Tibial artery (tissue), 4 donors: ENCODE measurements around the gene TAS2R7.
"Not testable (repeated sequence)": the region's sequence is repeated elsewhere in the genome, so short reads cannot be mapped to it uniquely, and the experiment has no call there.

Source experiments
- DNase-seq, 2 donors: peaks; one replicate each; pipeline ENCODE4 v3.0.0-alpha.2; 2019
- H3K27ac ChIP-seq, 2 donors: fragments of 200-600 bp; sonication (generic) in 1 of 2; 1 replicate in 1 of 2; 2 replicates in 1 of 2; pipeline ENCODE4 v1.5.1; 2018 to 2019; ENCODE audit warnings: mild to moderate bottlenecking in 1 of 2
- H3K27me3 ChIP-seq, 2 donors: fragments of 200-600 bp; sonication (generic) in 1 of 2; one replicate each; pipeline versions ENCODE4 v1.5.1 to v1.6.0; 2016 to 2019
- H3K36me3 ChIP-seq, 3 donors: fragments of 200-600 bp; sonication (generic) in 2 of 3; one replicate each; pipeline ENCODE4 v1.5.1; 2016 to 2019; ENCODE audit warnings: mild to moderate bottlenecking in 2 of 3
- H3K4me1 ChIP-seq, 4 donors: fragments of 200-600 bp; sonication (generic) in 2 of 4; 1 replicate in 3 of 4; 2 replicates in 1 of 4; pipeline ENCODE4 v1.5.1; 2016 to 2019
- H3K4me3 ChIP-seq, 2 donors: fragments of 200-600 bp; sonication (generic) in 1 of 2; 1 replicate in 1 of 2; 2 replicates in 1 of 2; pipeline ENCODE4 v1.5.1; 2018 to 2019; ENCODE audit warnings: mild to moderate bottlenecking in 2 of 2
- H3K9me3 ChIP-seq, 3 donors: fragments of 200-600 bp; sonication (generic) in 1 of 3; one replicate each; pipeline ENCODE4 v1.5.1; 2016 to 2019
- intact Hi-C: fragments of 100-400 bp; cut with DNase I; formaldehyde crosslinking; loops from one replicate; pipeline ENCODE4 v1.15.0; 2023; ENCODE audit warnings: low total_unique reads
- TF ChIP-seq, protein P1 (sequence below), 2 experiments: fragments of 200-600 bp in 1 of 2; fragments of 450-650 bp in 1 of 2; IDR thresholded peaks; one replicate each; pipeline ENCODE4 v1.5.1; 2017 to 2019; ENCODE audit warnings: antibody characterized with exemption in 2 of 2, mild to moderate bottlenecking in 1 of 2, moderate library complexity in 1 of 2

The TAS2R7 gene

DNA sequence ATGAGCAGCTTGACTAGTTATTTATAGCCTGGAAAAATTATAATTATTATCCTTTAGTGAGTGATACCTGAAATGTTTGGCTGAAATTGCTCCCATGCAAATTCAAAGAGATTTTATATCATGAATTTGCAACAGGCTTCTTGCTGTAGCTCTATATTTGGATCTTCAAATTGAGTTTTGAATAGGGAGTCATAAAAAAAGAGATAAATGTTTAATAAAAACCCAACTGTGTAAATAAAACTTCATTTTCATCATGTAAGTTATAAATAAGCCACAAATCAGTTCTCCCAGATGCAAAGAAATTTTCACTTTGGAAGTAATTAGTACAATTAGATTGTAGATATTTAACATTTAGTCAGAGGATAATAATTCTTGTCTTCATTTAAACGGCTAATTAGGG lies 4.8 kb upstream of the TAS2R7 start, which contains the start of gene TAS2R8:
TSS of gene TAS2R8 (minus strand) at position 101 of the 400 bp plus-strand sequence. CDS start 306 bp downstream, outside the sequence.
- Histone ChIP-seq H3K36me3 (no peaks in the 10 kb centered on the region), H3K4me1 (no peaks in the 10 kb centered on the region), H3K9me3 (no peaks in the 10 kb centered on the region), H3K27ac (no peak within 1 kb of the TSS), H3K4me3 (no peak within 1 kb of the TSS), H3K27me3 (no peaks in the 10 kb centered on the region)
- TF ChIP-seq, protein P1, sequence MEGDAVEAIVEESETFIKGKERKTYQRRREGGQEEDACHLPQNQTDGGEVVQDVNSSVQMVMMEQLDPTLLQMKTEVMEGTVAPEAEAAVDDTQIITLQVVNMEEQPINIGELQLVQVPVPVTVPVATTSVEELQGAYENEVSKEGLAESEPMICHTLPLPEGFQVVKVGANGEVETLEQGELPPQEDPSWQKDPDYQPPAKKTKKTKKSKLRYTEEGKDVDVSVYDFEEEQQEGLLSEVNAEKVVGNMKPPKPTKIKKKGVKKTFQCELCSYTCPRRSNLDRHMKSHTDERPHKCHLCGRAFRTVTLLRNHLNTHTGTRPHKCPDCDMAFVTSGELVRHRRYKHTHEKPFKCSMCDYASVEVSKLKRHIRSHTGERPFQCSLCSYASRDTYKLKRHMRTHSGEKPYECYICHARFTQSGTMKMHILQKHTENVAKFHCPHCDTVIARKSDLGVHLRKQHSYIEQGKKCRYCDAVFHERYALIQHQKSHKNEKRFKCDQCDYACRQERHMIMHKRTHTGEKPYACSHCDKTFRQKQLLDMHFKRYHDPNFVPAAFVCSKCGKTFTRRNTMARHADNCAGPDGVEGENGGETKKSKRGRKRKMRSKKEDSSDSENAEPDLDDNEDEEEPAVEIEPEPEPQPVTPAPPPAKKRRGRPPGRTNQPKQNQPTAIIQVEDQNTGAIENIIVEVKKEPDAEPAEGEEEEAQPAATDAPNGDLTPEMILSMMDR (IDR thresholded peaks at IDR 0.05), result no peak
- intact Hi-C loops, result no loop called here
- DNase-seq, result no peak

DNA sequence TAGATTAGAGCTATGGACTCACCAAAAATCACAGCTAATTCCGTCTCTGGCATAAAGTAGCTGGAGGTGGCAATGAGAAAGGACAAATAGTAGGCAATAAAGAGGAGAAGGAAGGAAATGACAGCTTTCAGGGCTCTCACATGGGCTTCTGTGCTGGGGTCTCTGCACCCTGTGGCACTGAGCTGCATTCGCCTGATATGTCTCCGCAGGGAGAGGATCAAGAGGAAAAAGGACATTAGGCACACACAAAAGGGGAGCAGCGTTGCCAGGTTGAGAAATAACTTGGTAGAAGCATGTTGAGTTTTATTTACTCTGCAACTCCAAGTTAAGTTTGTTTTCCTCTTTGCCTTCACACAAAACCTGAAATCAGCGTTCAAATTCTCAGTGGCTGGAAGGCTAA lies 686 bp downstream of the TAS2R7 start:
- no peak for DNase-seq
- TF ChIP-seq, protein P1 (IDR thresholded peaks at IDR 0.05), result no peak
- Histone ChIP-seq H3K27ac (no peak overlapping the region), H3K36me3 (no peaks in the 10 kb centered on the region), H3K4me1 (no peaks in the 10 kb centered on the region), H3K27me3 (no peaks in the 10 kb centered on the region), H3K9me3 (no peaks in the 10 kb centered on the region), H3K4me3 (no peak overlapping the region)
- intact Hi-C loops, result no loop called here

DNA sequence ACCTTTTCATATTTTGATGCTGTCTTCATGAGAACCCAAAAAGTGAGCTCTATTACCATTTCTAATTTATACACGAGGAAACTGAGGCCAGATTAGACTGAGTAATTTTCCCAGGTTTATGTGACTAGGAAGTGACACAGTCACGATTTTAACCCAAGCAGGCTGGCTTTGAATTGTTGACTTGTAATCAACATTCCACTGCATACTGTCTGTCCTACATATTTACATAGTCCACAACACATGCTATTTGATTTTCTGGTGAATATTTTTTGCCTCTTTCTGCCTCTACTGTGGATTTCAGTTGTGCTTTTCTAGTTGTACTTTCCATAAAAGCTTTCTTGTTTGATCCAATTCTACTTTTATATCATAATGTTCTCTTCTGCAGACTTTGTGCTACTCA lies 8.2 kb downstream of the TAS2R7 start:
- H3K27ac ChIP-seq, result no peak overlapping the region
- intact Hi-C loops, result no loop called here

DNA sequence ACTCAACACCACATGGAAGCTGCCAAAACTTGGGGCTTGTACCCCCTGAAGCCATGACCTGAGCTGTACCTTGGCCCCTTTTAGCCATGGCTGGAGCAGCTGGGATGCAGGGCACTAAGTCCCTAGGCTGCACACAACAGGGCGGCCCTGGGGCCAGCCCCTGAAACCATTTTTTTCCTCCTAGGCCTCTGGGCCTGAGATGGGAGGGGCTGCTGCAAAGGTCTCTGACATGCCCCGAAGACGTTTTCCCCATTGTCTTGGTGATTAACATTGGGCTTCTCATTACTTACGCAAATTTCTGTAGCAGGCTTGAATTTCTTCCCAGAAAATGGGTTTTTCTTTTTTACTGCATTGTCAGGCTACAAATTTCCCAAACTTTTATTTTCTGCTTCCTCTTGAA lies 10.7 kb downstream of the TAS2R7 start:
- intact Hi-C loops, DNase-seq, H3K4me1 ChIP-seq, H3K27me3 ChIP-seq, H3K9me3 ChIP-seq, H3K27ac ChIP-seq, H3K4me3 ChIP-seq, H3K36me3 ChIP-seq: not testable (repeated sequence)

More for the DNA sequence above, 8.2 kb downstream of the TAS2R7 start:
- no peaks in the 10 kb centered on the region for H3K9me3 ChIP-seq
- no peak overlapping the region for H3K4me3 ChIP-seq
- no peaks in the 10 kb centered on the region for H3K36me3 ChIP-seq
- H3K27me3 ChIP-seq, result no peaks in the 10 kb centered on the region
- no peak for DNase-seq
- TF ChIP-seq, protein P1 (IDR thresholded peaks at IDR 0.05), result no peak
- H3K4me1 ChIP-seq, result no peaks in the 10 kb centered on the region

DNA sequence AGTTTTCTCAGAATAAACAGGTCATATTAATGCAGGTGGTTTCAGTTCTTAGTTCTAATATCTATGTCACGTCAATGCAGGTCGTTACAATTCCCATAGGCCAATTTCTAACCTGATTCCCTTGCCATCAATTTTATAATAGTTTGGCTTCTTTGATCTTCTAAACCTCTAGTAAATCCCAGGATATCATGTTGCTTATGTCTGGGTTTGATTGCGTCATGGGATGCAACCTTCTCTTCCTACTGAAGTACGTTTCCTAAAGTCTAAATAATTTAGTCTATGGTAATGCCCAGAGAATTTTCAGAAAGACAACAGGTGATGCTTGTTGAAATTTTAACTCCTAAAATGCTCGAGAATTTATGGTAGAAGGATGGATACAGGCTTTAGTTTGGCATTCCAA lies 19.2 kb downstream of the TAS2R7 start:
- Histone ChIP-seq H3K9me3 (no peaks in the 10 kb centered on the region), H3K27me3 (no peaks in the 10 kb centered on the region), H3K4me3 (no peak overlapping the region), H3K36me3 (no peaks in the 10 kb centered on the region), H3K4me1 (no peaks in the 10 kb centered on the region), H3K27ac (no peak overlapping the region)
- DNase-seq, result no peak
- intact Hi-C loops, result no loop called here
- TF ChIP-seq, protein P1 (IDR thresholded peaks at IDR 0.05), result no peak

DNA sequence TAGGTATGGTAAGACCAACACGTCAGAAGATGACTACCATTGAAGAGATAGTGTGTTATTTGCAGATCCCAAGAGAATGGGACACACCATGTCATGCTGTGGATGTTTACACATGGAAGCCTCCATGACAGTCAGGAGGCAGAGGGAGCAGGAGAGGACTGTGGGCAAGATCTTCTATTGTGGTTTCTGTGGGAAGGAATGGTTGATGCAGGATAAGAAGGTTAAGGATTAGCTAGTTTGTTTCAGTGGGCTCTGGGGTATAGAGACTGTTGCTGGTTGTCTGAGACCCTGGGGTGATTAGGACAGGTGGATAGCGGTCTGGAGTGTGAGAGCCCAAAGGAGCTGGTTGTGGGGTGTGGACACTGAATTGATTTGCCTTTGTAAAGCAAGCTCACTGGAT lies 23.3 kb downstream of the TAS2R7 start:
- Histone ChIP-seq H3K4me3 (no peak overlapping the region), H3K4me1 (no peaks in the 10 kb centered on the region), H3K27me3 (peaks cover 0 to 4% of the 10 kb centered on the region in 2 donors), H3K27ac (no peak overlapping the region), H3K36me3 (no peaks in the 10 kb centered on the region), H3K9me3 (no peaks in the 10 kb centered on the region)
- intact Hi-C loops, result loop anchor here (10.0 kb wide), 1 partner anchor 706 kb away; no protein-coding TSS in a partner anchor
- DNase-seq, result no peak
- TF ChIP-seq, protein P1 (IDR thresholded peaks at IDR 0.05), result no peak
